ELF-1 (cell line): ENCODE data around the gene JTB.
"Not testable (repeated sequence)": the region's sequence is repeated elsewhere in the genome, so short reads cannot be mapped to it uniquely, and the experiment has no call there.

ENCODE experiments used
- DNase-seq: peaks from one replicate; pipeline ENCODE4 v3.0.0-alpha.2; 2016; ENCODE audit warnings: low read depth, low spot score

JTB gene

GRCh38 chr1:153977250-153978240 lies at the start of gene JTB:
Gene JTB, minus strand, starts transcription at chr1:153977674. Its CDS starts 422 bp downstream, at chr1:153977252.
- peak; percentile 84 for DNase-seq

- DNase-seq: no peak
These were observed 42.5 kb upstream of the JTB start for GRCh38 chr1:154019940-154020339.

GRCh38 chr1:154019269-154019668 lies 41.8 kb upstream of the JTB start:
- no peak for DNase-seq

- DNase-seq: no peak
These were observed 36.9 kb upstream of the JTB start for GRCh38 chr1:154014154-154014907.

DNA sequence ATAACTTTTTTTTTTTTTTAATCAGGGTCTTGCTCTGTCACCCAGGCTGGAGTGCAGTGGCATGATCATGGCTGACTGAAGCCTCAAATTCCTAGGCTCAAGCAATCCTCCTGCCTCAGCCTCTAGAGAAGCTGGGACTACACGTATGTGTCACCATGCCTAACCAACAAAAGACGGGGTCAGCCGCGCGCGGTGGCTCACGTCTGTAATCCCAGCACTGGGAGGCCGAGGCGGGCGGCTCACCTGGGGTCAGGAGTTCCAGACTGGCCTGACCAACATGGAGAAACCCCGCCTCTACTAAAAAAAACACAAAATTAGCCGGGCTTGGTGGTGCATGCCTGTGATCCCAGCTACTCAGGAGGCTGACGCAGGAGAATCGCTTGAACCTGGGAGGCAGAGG lies 35.1 kb upstream of the JTB start:
- DNase-seq: not testable (repeated sequence)

DNA sequence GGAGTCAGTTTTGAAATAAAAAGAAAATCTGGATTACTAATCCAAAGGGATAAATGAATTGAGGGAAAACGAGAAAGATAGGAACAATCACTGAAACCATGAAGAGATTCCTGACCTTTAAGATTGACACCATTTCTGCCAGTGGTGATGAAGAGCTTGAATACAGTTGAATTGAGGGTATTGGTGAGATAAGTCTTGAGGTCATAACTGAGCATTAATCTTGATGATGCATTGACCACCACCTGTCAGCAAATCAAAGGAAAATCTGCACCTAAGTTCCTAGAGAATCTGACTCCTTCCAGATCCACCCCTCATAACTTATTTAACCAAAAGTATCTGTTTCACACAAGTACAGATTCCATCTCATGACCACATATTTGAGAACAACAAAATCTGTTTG lies 34.7 kb upstream of the JTB start:
- DNase-seq: no peak

DNA sequence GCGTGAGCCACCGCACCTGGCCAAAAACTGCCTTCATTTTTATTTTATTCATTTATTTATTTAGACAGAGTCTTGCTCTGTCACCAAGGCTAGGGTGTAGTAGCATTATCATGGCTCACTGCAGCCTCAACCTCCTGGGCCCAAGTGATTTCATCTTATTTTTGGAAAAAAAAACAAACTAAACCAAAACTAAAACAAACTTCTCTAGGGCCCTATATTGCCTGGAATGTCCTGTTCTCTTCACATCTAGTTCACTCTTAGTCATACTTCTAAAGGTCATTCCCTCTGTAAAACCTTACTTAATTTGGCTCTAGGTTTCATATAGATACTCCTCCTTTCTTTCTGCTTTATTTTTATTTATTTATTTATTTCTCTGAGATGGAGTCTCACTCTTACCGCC lies 28.7 kb upstream of the JTB start:
- no peak for DNase-seq

DNA sequence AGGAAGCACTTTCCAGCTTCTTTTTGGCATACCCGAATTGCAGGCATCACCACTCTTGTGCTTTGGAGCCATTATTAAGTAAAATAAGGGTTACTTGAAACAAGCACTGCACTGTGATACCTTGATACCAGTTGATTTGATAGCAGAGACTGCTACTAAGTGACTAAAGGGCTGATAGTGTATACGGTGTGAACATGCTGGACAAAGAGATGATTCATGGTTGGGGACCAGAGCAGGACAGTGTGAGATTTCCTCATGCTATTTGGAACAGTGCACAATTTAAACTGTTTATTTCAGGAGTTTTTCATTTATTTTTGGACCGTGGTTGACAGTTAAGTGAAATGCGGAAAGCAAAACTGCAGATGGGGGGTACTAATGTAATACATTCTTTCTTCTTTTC lies 22.9 kb upstream of the JTB start:
- no peak for DNase-seq

DNA sequence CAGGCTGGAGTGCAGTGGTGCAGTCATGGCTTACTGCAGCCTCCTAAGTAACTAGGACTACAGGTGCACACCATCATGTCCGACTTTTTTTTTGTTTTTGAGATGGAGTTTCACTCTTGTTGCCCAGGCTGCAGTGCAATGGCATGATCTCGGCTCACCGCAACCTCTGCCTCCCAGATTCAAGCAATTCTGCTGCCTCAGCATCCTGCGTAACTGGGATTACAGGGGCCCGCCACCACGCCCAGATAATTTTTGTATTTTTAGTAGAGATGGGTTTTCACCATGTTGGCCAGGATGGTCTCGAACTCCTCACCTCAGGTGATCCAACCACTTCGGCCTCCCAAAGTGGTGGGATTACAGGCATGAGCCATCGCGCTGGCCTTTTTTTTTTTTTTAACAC lies 19.4 kb upstream of the JTB start:
- not testable (repeated sequence) for DNase-seq

DNA sequence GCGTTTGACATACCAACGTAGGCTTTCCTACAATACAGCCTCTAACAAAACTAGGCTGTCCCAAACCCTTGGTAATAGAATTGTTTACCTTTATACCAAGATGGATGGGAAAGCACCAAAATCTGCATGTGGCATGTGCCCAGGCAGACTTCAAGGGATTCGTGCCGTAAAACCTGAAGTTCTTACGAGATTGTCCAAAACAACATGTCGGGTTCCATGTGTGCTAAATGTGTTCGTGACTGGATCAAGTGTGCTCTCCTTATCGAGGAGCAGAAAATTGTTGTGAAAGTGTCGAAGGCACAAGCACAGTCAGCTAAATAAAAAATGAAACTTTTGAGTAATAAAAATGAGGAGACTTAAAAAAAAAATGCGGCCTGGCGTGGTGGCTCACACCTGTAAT lies 18.2 kb upstream of the JTB start:
- DNase-seq: no peak

GRCh38 chr1:153995202-153995601 lies 17.7 kb upstream of the JTB start:
- no peak for DNase-seq

DNA sequence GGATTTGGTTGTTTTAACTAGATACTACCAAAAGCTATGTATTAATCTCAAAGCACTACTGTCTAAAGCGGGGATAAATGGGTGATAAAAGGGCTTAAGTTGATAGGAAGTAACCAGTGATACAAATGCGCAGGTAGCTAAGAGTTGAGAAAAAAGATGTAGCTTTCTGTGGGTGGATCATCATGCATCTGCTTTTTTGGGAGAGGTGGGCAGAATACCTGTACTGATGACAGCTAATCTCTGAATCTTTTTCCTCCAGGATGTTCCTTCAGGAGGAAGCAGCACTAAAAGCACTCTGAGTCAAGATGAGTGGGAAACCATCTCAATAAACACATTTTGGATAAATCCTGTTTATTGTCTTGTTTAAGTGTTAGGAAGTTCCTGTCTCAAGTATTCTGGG lies 14.3 kb upstream of the JTB start:
- DNase-seq: no peak

- no peak for DNase-seq
These were observed 13.7 kb upstream of the JTB start for GRCh38 chr1:153991151-153991630.

DNA sequence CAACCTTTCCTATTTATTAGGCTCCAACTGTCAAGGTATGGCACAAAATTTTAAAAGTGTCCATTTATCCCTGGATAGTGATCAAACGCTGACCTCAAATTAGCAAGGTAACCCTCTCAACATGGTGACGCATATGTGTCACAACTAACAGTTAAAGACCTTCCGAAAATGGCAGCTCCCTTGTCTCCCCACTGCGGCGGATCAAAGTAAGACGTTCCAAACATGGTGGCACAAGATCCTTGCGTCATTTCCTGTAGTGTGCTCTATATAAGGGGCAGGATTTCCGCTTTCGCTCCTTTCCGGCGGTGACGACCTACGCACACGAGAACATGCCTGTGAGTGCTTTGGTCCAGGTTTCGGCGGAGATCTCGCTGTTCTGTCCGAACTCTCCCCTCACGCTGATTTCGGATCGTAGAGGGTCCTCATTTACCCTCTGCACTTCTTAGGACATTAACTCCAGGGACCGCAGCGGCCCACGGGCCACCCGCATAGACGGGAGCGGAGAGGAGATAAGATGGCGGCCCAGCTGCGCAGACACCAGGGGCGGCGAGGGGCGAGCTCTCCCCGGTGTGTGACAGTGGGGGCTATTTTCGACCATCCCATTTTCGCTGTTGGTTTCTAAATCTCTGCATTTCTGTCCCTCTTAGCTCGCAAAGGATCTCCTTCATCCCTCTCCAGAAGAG lies 13.1 kb upstream of the JTB start, which contains the start of gene RPS27:
TSS of gene RPS27 (plus strand) at position 295 of the 683 bp plus-strand sequence. CDS start at position 330, 35 bp downstream.
- peak; percentile 96 for DNase-seq

DNA sequence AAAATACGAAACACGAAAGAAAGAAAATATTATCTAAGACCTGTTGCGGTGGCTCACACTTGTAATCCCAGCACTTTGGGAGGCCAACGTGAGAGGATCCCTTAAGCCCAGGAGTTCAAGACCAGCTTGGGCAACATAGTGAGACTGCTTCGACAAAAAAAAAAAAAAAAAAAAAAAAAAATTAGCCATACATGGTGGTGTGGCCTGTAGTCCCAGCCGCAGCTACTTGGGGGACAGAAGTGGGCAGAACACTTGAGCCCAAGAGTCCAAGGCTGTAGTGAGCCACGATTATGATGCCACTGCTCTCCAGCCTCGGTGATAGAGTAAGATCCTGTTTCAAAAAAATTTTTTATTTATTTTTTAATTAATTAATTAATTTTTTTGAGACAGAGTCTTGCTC lies 10.1 kb upstream of the JTB start:
- no peak for DNase-seq

- DNase-seq: peak; percentile 62
These were observed 8.7 kb upstream of the JTB start, which contains the start of gene RAB13 for GRCh38 chr1:153985941-153986761. Gene RAB13, minus strand, starts transcription at chr1:153986339. Its CDS starts 103 bp downstream, at chr1:153986236.

- DNase-seq: no peak
These were observed 8.0 kb upstream of the JTB start for GRCh38 chr1:153985341-153985912.

DNA sequence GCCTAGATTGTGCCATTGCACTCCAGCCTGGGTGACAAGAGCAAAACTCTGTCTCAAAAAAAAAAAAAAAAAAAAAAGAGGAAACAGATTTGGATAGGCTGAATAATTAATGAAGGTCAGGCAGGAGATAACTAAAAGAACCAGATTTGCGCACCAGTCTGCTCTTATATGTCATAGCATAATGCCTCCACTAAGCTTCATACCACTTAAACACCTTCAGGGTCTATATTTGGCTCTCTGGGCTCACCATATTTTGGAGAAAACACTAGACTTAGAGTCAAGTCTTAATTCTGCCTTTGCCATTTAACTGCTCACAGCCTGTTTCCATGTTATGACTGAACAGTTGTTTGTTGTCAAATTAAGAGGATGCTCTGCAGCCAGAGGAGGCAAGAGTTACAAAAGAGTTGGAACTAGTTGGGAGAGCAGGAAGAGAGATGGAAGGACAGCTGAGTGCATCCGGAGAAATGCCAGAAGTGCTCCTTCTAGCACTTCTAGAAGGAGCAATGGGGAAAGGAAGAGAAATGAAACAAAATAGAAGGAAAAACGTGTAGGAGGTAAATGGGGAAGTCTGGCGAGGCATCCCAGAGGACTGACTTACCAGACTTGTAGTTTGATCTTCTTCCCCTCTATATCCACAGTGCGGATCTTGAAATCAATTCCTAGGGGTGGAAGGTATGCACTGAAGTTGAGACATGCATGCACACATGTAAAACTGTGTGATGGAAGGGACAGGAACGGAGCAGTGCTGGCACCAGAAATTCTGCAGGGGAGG lies 6.8 kb upstream of the JTB start:
- no peak for DNase-seq

- not testable (repeated sequence) for DNase-seq
These were observed 4.3 kb upstream of the JTB start for GRCh38 chr1:153981735-153982134.

DNA sequence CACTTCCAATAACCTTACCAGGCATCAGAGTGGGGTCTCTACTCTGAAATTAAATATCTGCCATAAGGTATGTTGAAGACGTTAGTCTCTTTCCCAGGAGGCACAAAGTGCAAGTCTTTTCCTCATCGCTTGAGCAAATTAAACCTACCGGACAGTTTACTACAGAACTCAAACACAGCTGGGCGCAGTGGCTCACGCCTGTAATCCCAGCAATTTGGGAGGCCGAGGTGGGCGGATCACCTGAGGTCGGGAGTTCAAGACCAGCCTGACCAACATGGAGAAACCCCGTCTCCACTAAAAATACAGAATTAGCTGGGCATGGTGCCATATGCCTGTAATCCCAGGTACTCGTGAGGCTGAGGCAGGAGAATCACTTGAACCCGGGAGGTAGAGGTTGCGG lies 1.6 kb upstream of the JTB start:
- DNase-seq: not testable (repeated sequence)
